Ishikawa (cell line): ENCODE data around the gene CDK1.

Experiments
- CEBPB ChIP-seq: IDR thresholded peaks from 2 replicates; pipeline ENCODE4 v1.6.1; 2012
- CREB1 ChIP-seq: IDR thresholded peaks from 2 replicates; pipeline ENCODE4 v1.6.1; 2012; ENCODE audit warnings: low read depth
- EGR1 ChIP-seq: IDR thresholded peaks from 2 replicates; pipeline ENCODE4 v1.6.1; 2012
- EP300 ChIP-seq: IDR thresholded peaks from 2 replicates; pipeline ENCODE4 v1.6.1; 2012; ENCODE audit warnings: borderline replicate concordance
- FOXM1 ChIP-seq: IDR thresholded peaks from 2 replicates; pipeline ENCODE4 v1.6.1; 2012; ENCODE audit warnings: low read depth, borderline replicate concordance
- MAX ChIP-seq: IDR thresholded peaks from 2 replicates; pipeline ENCODE4 v1.6.1; 2012
- NFIC ChIP-seq: IDR thresholded peaks from 2 replicates; pipeline ENCODE4 v1.6.1; 2012
- RAD21 ChIP-seq: IDR thresholded peaks from 2 replicates; pipeline ENCODE4 v1.6.1; 2012; ENCODE audit warnings: low read depth
- TAF1 ChIP-seq: IDR thresholded peaks from 2 replicates; pipeline ENCODE4 v1.6.1; 2012; ENCODE audit warnings: low read depth, mild to moderate bottlenecking
- TCF12 ChIP-seq: IDR thresholded peaks from 2 replicates; pipeline ENCODE4 v1.6.1; 2012; ENCODE audit warnings: low read depth
- TEAD4 ChIP-seq: IDR thresholded peaks from 2 replicates; pipeline ENCODE4 v1.6.1; 2012
- USF1 ChIP-seq: IDR thresholded peaks from 2 replicates; pipeline ENCODE4 v1.6.1; 2012
- YY1 ChIP-seq: IDR thresholded peaks from 2 replicates; pipeline ENCODE4 v1.6.1; 2012; ENCODE audit warnings: low read depth
- ZBTB7A ChIP-seq: IDR thresholded peaks from 2 replicates; pipeline ENCODE4 v1.6.1; 2012; ENCODE audit warnings: low read depth
- TF ChIP-seq, protein P1 (sequence below): IDR thresholded peaks from 2 replicates; pipeline ENCODE4 v1.6.1; 2012; ENCODE audit warnings: low read depth, mild to moderate bottlenecking

Gene CDK1

GRCh38 chr10:60825520-60825919 is 47.2 kb downstream of the CDK1 start:
- TF ChIP-seq TCF12 (no peak), MAX (no peak)
- TF ChIP-seq, protein P1, sequence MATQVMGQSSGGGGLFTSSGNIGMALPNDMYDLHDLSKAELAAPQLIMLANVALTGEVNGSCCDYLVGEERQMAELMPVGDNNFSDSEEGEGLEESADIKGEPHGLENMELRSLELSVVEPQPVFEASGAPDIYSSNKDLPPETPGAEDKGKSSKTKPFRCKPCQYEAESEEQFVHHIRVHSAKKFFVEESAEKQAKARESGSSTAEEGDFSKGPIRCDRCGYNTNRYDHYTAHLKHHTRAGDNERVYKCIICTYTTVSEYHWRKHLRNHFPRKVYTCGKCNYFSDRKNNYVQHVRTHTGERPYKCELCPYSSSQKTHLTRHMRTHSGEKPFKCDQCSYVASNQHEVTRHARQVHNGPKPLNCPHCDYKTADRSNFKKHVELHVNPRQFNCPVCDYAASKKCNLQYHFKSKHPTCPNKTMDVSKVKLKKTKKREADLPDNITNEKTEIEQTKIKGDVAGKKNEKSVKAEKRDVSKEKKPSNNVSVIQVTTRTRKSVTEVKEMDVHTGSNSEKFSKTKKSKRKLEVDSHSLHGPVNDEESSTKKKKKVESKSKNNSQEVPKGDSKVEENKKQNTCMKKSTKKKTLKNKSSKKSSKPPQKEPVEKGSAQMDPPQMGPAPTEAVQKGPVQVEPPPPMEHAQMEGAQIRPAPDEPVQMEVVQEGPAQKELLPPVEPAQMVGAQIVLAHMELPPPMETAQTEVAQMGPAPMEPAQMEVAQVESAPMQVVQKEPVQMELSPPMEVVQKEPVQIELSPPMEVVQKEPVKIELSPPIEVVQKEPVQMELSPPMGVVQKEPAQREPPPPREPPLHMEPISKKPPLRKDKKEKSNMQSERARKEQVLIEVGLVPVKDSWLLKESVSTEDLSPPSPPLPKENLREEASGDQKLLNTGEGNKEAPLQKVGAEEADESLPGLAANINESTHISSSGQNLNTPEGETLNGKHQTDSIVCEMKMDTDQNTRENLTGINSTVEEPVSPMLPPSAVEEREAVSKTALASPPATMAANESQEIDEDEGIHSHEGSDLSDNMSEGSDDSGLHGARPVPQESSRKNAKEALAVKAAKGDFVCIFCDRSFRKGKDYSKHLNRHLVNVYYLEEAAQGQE, result no peak

DNA sequence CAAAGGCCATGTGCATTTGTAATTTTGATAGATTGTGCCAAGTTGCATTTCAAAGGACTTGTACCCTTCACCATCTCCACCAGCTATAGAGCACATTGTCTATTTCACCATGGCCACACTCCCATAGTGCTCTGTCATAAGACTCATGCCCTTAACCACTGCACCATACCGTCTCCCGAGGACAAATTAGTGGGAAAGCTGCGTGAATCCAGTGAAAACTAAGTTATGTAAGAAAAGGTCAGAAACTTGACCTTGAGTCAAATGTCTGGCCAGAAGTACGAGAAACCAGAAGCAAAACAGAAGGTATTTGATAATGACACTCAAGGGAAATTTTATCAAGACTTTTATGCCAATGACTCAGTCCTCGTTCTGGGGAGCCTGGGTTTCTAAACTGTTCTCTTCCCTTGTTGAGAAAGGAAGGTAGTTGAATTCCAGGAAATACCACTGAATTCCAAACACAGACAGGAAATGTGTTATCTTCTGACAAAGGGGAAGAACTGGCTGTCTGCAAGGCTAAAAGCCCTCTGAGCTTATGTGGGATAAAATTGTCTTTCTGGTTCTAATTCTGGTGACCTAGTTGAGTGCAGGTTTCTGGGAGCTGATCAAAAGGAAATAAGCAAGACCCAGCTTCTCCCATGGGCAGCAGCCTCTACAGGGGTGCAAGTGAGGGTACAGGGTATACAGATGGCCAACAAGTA is 49.7 kb downstream of the CDK1 start:
- no peak for TF ChIP-seq EGR1
- TF ChIP-seq CEBPB, result no peak
- no peak for TF ChIP-seq ZBTB7A
- no peak for TF ChIP-seq CREB1
- TF ChIP-seq RAD21, result no peak
- TF ChIP-seq YY1, result no peak
- no peak for TF ChIP-seq MAX
- no peak for TF ChIP-seq NFIC

GRCh38 chr10:60828489-60828852 is 50.2 kb downstream of the CDK1 start:
- no peak for TF ChIP-seq RAD21
- TF ChIP-seq, protein P1, result no peak
- no peak for TF ChIP-seq ZBTB7A

DNA sequence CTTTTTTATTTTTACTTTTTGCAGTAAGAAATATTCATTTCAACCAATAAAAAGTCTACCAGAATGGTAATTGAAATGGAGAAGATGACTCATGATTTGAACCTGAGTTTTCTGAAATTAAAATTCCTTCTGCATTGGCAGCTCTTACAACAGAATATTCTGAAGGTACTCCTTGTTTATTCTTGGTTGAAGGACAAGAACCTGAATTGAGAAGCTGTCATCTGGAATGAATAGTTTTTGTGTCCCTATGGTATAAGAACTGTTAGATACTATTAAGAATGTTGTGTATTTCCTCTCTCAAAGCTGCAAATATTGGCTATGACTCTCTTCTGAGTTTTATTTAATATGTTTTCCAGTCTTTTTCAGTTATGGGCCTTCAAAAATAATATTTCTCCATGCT is 56.1 kb downstream of the CDK1 start:
- TF ChIP-seq USF1, result no peak
- TF ChIP-seq, protein P1, result no peak
- no peak for TF ChIP-seq TCF12
- TF ChIP-seq TEAD4, result no peak

DNA sequence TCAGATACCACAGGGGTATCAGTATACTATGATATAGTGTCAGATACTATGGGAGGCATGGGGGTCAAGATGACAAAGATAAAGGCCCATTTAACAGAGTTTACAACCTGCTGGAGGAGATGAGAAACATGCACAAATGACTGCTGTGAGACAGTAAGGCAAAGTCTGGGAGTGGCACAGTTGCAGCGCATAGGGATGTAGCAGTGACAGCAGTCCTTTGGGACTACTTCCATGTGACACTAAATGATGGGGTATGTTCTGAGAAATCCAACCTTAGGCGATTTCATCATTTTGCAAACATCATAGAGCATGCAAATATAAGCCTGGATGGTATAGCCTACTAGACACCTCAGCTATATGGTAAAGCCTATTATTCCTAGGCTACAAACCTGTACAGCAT is 56.8 kb downstream of the CDK1 start:
- no peak for TF ChIP-seq USF1
- TF ChIP-seq MAX, result no peak
- TF ChIP-seq TCF12, result no peak
- TF ChIP-seq CREB1, result no peak
- no peak for TF ChIP-seq EP300
- TF ChIP-seq CEBPB, result no peak
- TF ChIP-seq, protein P1, result no peak
- TF ChIP-seq RAD21, result no peak
- no peak for TF ChIP-seq NFIC
- no peak for TF ChIP-seq TEAD4
- TF ChIP-seq TAF1, result no peak
- TF ChIP-seq YY1, result no peak
- no peak for TF ChIP-seq FOXM1
- no peak for TF ChIP-seq ZBTB7A
- TF ChIP-seq EGR1, result no peak
